Stomach (tissue), 4 donors: ENCODE results near the gene GREB1.

Source experiments
- CTCF ChIP-seq, 7 experiments: fragments of 450-650 bp in 4 of 7; fragments of 200-600 bp in 3 of 7; sonication (generic) in 3 of 7; IDR thresholded peaks; one replicate each; pipeline ENCODE4 v1.5.1; 2016 to 2019; ENCODE audit warnings: antibody characterized with exemption in 7 of 7, control low read depth in 2 of 7, mild to moderate bottlenecking in 1 of 7
- EP300 ChIP-seq: sonication (generic); formaldehyde crosslinking; IDR thresholded peaks from one replicate; pipeline ENCODE4 v1.6.1; 2017; ENCODE audit warnings: antibody characterized with exemption

GRCh38 chr2:11532416-11533055 is 1.3 kb upstream of the GREB1 start:
- TF ChIP-seq CTCF (IDR thresholded peaks at IDR 0.05) (no peak), EP300 (no peak)
